Astrocyte of the spinal cord (primary cell): ENCODE data around the gene BIN2.
"Not testable (repeated sequence)": the region's sequence is repeated elsewhere in the genome, so short reads cannot be mapped to it uniquely, and the experiment has no call there.

Source experiments
- DNase-seq: peaks from one replicate; pipeline ENCODE4 v3.0.0; 2011; ENCODE audit warnings: low read depth, low spot score
- H3K4me3 ChIP-seq: 2 replicates; pipeline ENCODE4 v1.5.1; 2011; ENCODE audit warnings: low read depth, mild to moderate bottlenecking, low read length, moderate library complexity
- CTCF ChIP-seq: IDR thresholded peaks from 2 replicates; pipeline ENCODE4 v1.5.1; 2012; ENCODE audit warnings: low read depth, mild to moderate bottlenecking, low read length, inconsistent platforms
- in situ Hi-C: cut with HindIII; loops from 2 replicates; pipeline ENCODE4 v1.10.0; 2017; ENCODE audit warnings: low sequenced_read_pairs

BIN2 gene

GRCh38 chr12:51339750-51340149 lies 15.8 kb upstream of the BIN2 start:
- TF ChIP-seq CTCF: no peak
- no peak for DNase-seq
- in situ Hi-C loops: no loop called here

GRCh38 chr12:51337336-51337735 lies 13.4 kb upstream of the BIN2 start:
- in situ Hi-C loops, DNase-seq: not testable (repeated sequence)

More at GRCh38 chr12:51339750-51340149, 15.8 kb upstream of the BIN2 start:
- no peak overlapping the region for H3K4me3 ChIP-seq

GRCh38 chr12:51335931-51336330 lies 12.0 kb upstream of the BIN2 start:
- H3K4me3 ChIP-seq: no peak overlapping the region
- DNase-seq: no peak
- in situ Hi-C loops: no loop called here
- no peak for TF ChIP-seq CTCF

More at GRCh38 chr12:51337336-51337735, 13.4 kb upstream of the BIN2 start:
- not testable (repeated sequence) for H3K4me3 ChIP-seq

- no peak for TF ChIP-seq CTCF
- no peak overlapping the region for H3K4me3 ChIP-seq
- in situ Hi-C loops: no loop called here
- DNase-seq: no peak
Measured at GRCh38 chr12:51334764-51335163, 10.8 kb upstream of the BIN2 start.

GRCh38 chr12:51333536-51333935 lies 9.6 kb upstream of the BIN2 start:
- H3K4me3 ChIP-seq: no peak overlapping the region
- TF ChIP-seq CTCF: no peak
- DNase-seq: no peak
- in situ Hi-C loops: no loop called here

GRCh38 chr12:51330186-51330585 lies 6.2 kb upstream of the BIN2 start:
- TF ChIP-seq CTCF: no peak
- no peak for DNase-seq
- in situ Hi-C loops: no loop called here
- H3K4me3 ChIP-seq: no peak overlapping the region

GRCh38 chr12:51329742-51330141 lies 5.8 kb upstream of the BIN2 start:
- DNase-seq: no peak
- no peak overlapping the region for H3K4me3 ChIP-seq
- TF ChIP-seq CTCF: no peak
- in situ Hi-C loops: no loop called here
